Measurements from ENCODE around the gene DDO.

DDO gene

GRCh38 chr6:110425816-110426215 lies 10.4 kb upstream of the DDO start:
- ChIA-PET CTCF (interaction anchor here (0.5 to 0.7 kb wide), 2 partner anchors 397 to 646 kb away, joined by 3 to 4 read pairs; no protein-coding TSS in a partner anchor), POLR2A (ENCODE audit: low non-redundant PET) (no interaction called here)
- no peak for DNase-seq (ENCODE audit: low spot score)
- no peak overlapping the region for H3K27ac ChIP-seq
- no peak for TF ChIP-seq CTCF (conservative IDR thresholded peaks at IDR 0.05; ENCODE audit: low read depth)

GRCh38 chr6:110422444-110422822 lies 7.1 kb upstream of the DDO start:
- TF ChIP-seq CTCF (conservative IDR thresholded peaks at IDR 0.05; ENCODE audit: low read depth), result no peak
- no peak overlapping the region for H3K27ac ChIP-seq
- POLR2A ChIA-PET (ENCODE audit: low non-redundant PET), result no interaction called here
- CTCF ChIA-PET, result no interaction called here
- DNase-seq (ENCODE audit: low spot score), result no peak

- TF ChIP-seq CTCF (conservative IDR thresholded peaks at IDR 0.05; ENCODE audit: low read depth), result no peak
- no peak overlapping the region for H3K27ac ChIP-seq
- POLR2A ChIA-PET (ENCODE audit: low non-redundant PET), result no interaction called here
- no peak for DNase-seq (ENCODE audit: low spot score)
- CTCF ChIA-PET, result no interaction called here
Measured at GRCh38 chr6:110421749-110422443, 6.5 kb upstream of the DDO start.

- no peak for DNase-seq (ENCODE audit: low spot score)
- no peak overlapping the region for H3K27ac ChIP-seq
- no peak for TF ChIP-seq CTCF (conservative IDR thresholded peaks at IDR 0.05; ENCODE audit: low read depth)
- POLR2A ChIA-PET (ENCODE audit: low non-redundant PET), result no interaction called here
- CTCF ChIA-PET, result no interaction called here
Measured at GRCh38 chr6:110419028-110419739, 3.8 kb upstream of the DDO start.

- ChIA-PET POLR2A (ENCODE audit: low non-redundant PET) (no interaction called here), CTCF (no interaction called here)
- TF ChIP-seq CTCF (conservative IDR thresholded peaks at IDR 0.05; ENCODE audit: low read depth), result no peak
- H3K27ac ChIP-seq, result no peak overlapping the region
- no peak for DNase-seq (ENCODE audit: low spot score)
Measured at GRCh38 chr6:110418594-110418993, 3.2 kb upstream of the DDO start.

GRCh38 chr6:110414669-110415068 lies 706 bp downstream of the DDO start:
- ChIA-PET CTCF (no interaction called here), POLR2A (ENCODE audit: low non-redundant PET) (no interaction called here)
- DNase-seq (ENCODE audit: low spot score), result no peak
- no peak for TF ChIP-seq CTCF (conservative IDR thresholded peaks at IDR 0.05; ENCODE audit: low read depth)
- no peak overlapping the region; the same call in 1 of the 2 replicates for H3K27ac ChIP-seq

All from RWPE1 (cell line).